Bronchial epithelial cell (primary cell): ENCODE results near the gene PNPLA3. TPM values are rescaled to one million over a fixed set of nuclear protein-coding genes. Genes with fewer than 3 reads are reported as not detected.
A peak's percentile ranks its signal among the peaks of the same experiment; 100 is the strongest.

Experiments used
- DNase-seq: peaks from one replicate; pipeline ENCODE4 v3.0.0-alpha.2; 2010; ENCODE audit warnings: low read depth
- FAIRE-seq: peaks from 2 replicates; lab custom pipeline; 2011; peaks lifted over from hg19 to GRCh38; lab: Jason Lieb, UNC
- H3K27me3 ChIP-seq: 2 replicates; pipeline ENCODE4 v1.5.1; 2011; ENCODE audit warnings: low read length; ENCODE audit not compliant: control insufficient read depth, insufficient read depth
- H3K36me3 ChIP-seq: 2 replicates; pipeline ENCODE4 v1.5.1; 2011; ENCODE audit warnings: low read length; ENCODE audit not compliant: control insufficient read depth, insufficient read depth
- H3K4me3 ChIP-seq: 2 replicates; pipeline ENCODE4 v1.5.1; 2011; ENCODE audit warnings: mild to moderate bottlenecking, low read depth, low read length, control low read depth
- CTCF ChIP-seq: IDR thresholded peaks from 2 replicates; pipeline ENCODE4 v1.5.1; 2011; ENCODE audit warnings: mild to moderate bottlenecking, moderate library complexity, low read length, control low read depth, inconsistent platforms; ENCODE audit not compliant: insufficient read depth, severe bottlenecking
- total RNA-seq: library from RNA; depleted of rRNA; stranded (reverse); fragments of >200 nt; gene quantifications from 2 replicates; pipeline ENCODE4 v1.2.1, GENCODE V29; 2014

The PNPLA3 gene
- total RNA-seq, 1 donor from 2014 or later = 1.3 TPM

GRCh38 chr22:43948836-43949406 lies 25.3 kb downstream of the PNPLA3 start:
- Histone ChIP-seq H3K4me3 (no peak overlapping the region), H3K36me3 (no peaks in the 10 kb centered on the region), H3K27me3 (no peaks in the 10 kb centered on the region)
- FAIRE-seq (no peak), DNase-seq (no peak)
- TF ChIP-seq CTCF = no peak

- H3K27me3 ChIP-seq = no peaks in the 10 kb centered on the region
- TF ChIP-seq CTCF = no peak
- FAIRE-seq = no peak
- no peak for DNase-seq
- H3K36me3 ChIP-seq = no peaks in the 10 kb centered on the region
- no peak overlapping the region for H3K4me3 ChIP-seq
Observed at GRCh38 chr22:43951391-43951790, 27.8 kb downstream of the PNPLA3 start.

GRCh38 chr22:43951966-43952365 lies 28.4 kb downstream of the PNPLA3 start:
- FAIRE-seq (no peak), DNase-seq (no peak)
- Histone ChIP-seq H3K4me3 (no peak overlapping the region), H3K27me3 (no peaks in the 10 kb centered on the region), H3K36me3 (no peaks in the 10 kb centered on the region)
- no peak for TF ChIP-seq CTCF

- no peaks in the 10 kb centered on the region for H3K27me3 ChIP-seq
- DNase-seq (no peak), FAIRE-seq (no peak)
- peak overlapping the region; percentile 82 for H3K4me3 ChIP-seq
- no peak for TF ChIP-seq CTCF
- no peaks in the 10 kb centered on the region for H3K36me3 ChIP-seq
Observed at GRCh38 chr22:43953988-43954785, 30.6 kb downstream of the PNPLA3 start.

- H3K36me3 ChIP-seq = no peaks in the 10 kb centered on the region
- TF ChIP-seq CTCF = peak; percentile 27
- FAIRE-seq (no peak), DNase-seq (peak; percentile 82)
- no peaks in the 10 kb centered on the region for H3K27me3 ChIP-seq
- peak within 1 kb of the TSS; percentile 82 for H3K4me3 ChIP-seq
Observed at GRCh38 chr22:43955040-43955882, 31.7 kb downstream of the PNPLA3 start, which contains the start of gene SAMM50. TSS of gene SAMM50 (plus strand) at chr22:43955442. CDS start at chr22:43955578, 136 bp downstream.
